RPMI7951 (cell line): ENCODE data around the gene HOOK2. TPM values are rescaled to one million over a fixed set of nuclear protein-coding genes. Genes with fewer than 3 reads are reported as not detected.
A peak's percentile ranks its signal among the peaks of the same experiment; 100 is the strongest.
"Not testable (repeated sequence)": the region's sequence is repeated elsewhere in the genome, so short reads cannot be mapped to it uniquely, and the experiment has no call there.

ENCODE experiments used
- DNase-seq: peaks from one replicate; pipeline ENCODE4 v3.0.0-alpha.2; 2012; ENCODE audit warnings: low read depth
- total RNA-seq: library from RNA; depleted of rRNA; stranded (reverse); fragments of >200 nt; shearing (Covaris generic); gene quantifications from 2 replicates; pipeline ENCODE4 v1.2.3, GENCODE V29; 2014; rRNA removed

Gene HOOK2
- 4.0 and 9.0 TPM in 2 replicates for total RNA-seq

- DNase-seq = no peak
Observed at GRCh38 chr19:12774588-12775555, at the start of gene HOOK2. TSS of gene HOOK2 (minus strand) at chr19:12775552. CDS start at chr19:12775449, 103 bp downstream.

GRCh38 chr19:12821761-12822160 lies 46.4 kb upstream of the HOOK2 start:
- peak; percentile 19 for DNase-seq

- not testable (repeated sequence) for DNase-seq
Observed at GRCh38 chr19:12817810-12818209, 42.5 kb upstream of the HOOK2 start.

GRCh38 chr19:12817188-12817587 lies 41.8 kb upstream of the HOOK2 start:
- not testable (repeated sequence) for DNase-seq

GRCh38 chr19:12815088-12815487 lies 39.7 kb upstream of the HOOK2 start:
- no peak for DNase-seq

- peak; percentile 87 for DNase-seq
Observed at GRCh38 chr19:12806242-12807081, 31.1 kb upstream of the HOOK2 start, which contains the start of gene RNASEH2A. TSS of gene RNASEH2A (plus strand) at chr19:12806584. CDS start at chr19:12806674, 90 bp downstream.

- no peak for DNase-seq
Observed at GRCh38 chr19:12804051-12804450, 28.7 kb upstream of the HOOK2 start.

- DNase-seq = peak; percentile 28
Observed at GRCh38 chr19:12802267-12803106, 27.1 kb upstream of the HOOK2 start.

- peak; percentile 77 for DNase-seq
Observed at GRCh38 chr19:12801466-12802266, 26.3 kb upstream of the HOOK2 start, which contains the start of the genes PRDX2 and THSD8. TSS of gene PRDX2 (minus strand) at chr19:12801800. CDS start at chr19:12801261, 539 bp downstream. TSS of gene THSD8 (plus strand) at chr19:12802069. CDS start at chr19:12802072, 3 bp downstream.

- no peak for DNase-seq
Observed at GRCh38 chr19:12800923-12801465, 25.6 kb upstream of the HOOK2 start.

GRCh38 chr19:12800466-12800770 lies 25.1 kb upstream of the HOOK2 start:
- no peak for DNase-seq

GRCh38 chr19:12799742-12800465 lies 24.6 kb upstream of the HOOK2 start:
- no peak for DNase-seq

GRCh38 chr19:12797607-12798006 lies 22.3 kb upstream of the HOOK2 start:
- DNase-seq = not testable (repeated sequence)

- no peak for DNase-seq
Observed at GRCh38 chr19:12797141-12797587, 21.8 kb upstream of the HOOK2 start.

GRCh38 chr19:12796146-12797071 lies 21.1 kb upstream of the HOOK2 start:
- peak; percentile 77 for DNase-seq

GRCh38 chr19:12794971-12795381 lies 19.6 kb upstream of the HOOK2 start:
- DNase-seq = no peak

- no peak for DNase-seq
Observed at GRCh38 chr19:12794196-12794941, 19.0 kb upstream of the HOOK2 start.
